Measurements from ENCODE around the gene STK16. TPM values are rescaled to one million over a fixed set of nuclear protein-coding genes. Genes with fewer than 3 reads are reported as not detected.
A peak's percentile ranks its signal among the peaks of the same experiment; 100 is the strongest.
"Not testable (repeated sequence)": the region's sequence is repeated elsewhere in the genome, so short reads cannot be mapped to it uniquely, and the experiment has no call there.

STK16 gene
- total and polyA plus RNA-seq, 8 donors, result 14.7 to 28.4 (median 17.1) TPM

DNA sequence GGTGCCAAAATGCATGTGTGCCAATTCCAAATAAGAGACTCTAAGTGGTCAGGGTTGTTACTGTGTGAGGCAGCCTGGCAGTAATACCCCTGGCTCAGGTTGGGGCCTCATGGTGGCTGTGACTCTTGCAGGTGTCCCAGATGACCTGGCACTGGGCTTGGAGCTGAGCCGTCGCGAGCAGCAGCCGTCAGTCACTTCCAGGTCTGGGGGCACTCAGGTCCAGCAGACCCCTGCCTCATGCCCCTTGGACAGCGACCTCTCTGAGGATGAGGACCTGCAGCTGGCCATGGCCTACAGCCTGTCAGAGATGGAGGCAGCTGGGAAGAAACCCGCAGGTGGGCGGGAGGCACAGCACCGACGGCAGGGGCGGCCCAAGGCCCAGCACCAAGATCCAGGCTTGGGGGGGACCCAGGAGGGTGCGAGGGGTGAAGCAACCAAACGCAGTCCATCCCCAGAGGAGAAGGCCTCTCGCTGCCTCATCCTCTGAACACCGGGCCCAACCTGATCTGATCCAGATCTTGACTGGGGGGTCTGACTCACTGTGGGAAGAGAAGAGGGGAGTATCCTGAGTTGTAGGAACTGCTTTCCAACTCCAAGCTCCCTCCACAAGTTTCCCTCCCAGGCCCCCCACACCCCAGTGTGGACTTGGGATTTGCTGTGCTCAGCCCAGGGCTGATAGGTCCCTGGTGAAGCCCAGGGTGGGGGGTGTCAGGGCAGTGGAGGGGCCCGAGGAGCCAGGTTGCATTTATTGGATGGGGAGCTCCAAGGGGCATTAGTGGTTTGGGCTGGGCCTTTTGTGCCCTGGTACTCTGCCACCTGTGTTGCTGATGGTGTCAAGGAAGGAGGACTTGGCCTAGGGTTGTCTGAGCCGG, 39.5 kb downstream of the STK16 start:
- TF ChIP-seq, protein P1, sequence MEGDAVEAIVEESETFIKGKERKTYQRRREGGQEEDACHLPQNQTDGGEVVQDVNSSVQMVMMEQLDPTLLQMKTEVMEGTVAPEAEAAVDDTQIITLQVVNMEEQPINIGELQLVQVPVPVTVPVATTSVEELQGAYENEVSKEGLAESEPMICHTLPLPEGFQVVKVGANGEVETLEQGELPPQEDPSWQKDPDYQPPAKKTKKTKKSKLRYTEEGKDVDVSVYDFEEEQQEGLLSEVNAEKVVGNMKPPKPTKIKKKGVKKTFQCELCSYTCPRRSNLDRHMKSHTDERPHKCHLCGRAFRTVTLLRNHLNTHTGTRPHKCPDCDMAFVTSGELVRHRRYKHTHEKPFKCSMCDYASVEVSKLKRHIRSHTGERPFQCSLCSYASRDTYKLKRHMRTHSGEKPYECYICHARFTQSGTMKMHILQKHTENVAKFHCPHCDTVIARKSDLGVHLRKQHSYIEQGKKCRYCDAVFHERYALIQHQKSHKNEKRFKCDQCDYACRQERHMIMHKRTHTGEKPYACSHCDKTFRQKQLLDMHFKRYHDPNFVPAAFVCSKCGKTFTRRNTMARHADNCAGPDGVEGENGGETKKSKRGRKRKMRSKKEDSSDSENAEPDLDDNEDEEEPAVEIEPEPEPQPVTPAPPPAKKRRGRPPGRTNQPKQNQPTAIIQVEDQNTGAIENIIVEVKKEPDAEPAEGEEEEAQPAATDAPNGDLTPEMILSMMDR (IDR thresholded peaks at IDR 0.05), result no peak
- Histone ChIP-seq H3K9me3 (no peaks in the 10 kb centered on the region), H3K36me3 (peaks cover 0 to 34% (median 0%) of the 10 kb centered on the region in 3 donors), H3K27ac (no peak overlapping the region), H3K4me1 (peaks cover 0 to 8% (median 0%) of the 10 kb centered on the region in 3 donors), H3K4me3 (no peak overlapping the region), H3K27me3 (no peaks in the 10 kb centered on the region)
- intact Hi-C loops (cut with DNase I), result no loop called here
- ATAC-seq (no peak), FAIRE-seq (no peak), DNase-seq (no peak)
- 90 to 93% methylated on average over 16 of the region's 16 CpGs for WGBS, 2 donors

DNA sequence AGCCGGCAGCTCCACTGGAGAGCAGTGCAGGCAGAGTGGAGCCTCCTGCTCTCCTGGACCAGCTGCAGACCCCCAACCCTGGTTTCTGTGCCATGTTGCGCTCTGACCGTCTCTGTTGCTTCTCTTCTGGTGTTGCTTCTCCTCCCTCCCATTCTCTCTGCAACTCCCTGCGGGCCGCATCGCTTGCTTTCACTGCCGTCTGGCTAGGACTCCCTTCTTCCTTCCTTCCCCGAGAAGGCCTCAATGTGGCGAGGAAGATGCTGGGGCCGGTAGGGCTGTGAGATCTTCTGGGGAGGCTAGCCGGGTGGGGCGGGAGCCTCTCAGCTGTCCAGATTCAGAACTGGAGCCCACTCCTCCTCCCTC, 40.1 kb downstream of the STK16 start:
- TF ChIP-seq, protein P1 (IDR thresholded peaks at IDR 0.05), result no peak
- Histone ChIP-seq H3K9me3 (no peaks in the 10 kb centered on the region), H3K4me1 (peaks cover 0 to 4% (median 0%) of the 10 kb centered on the region in 3 donors), H3K27me3 (no peaks in the 10 kb centered on the region), H3K4me3 (no peak overlapping the region), H3K36me3 (peaks cover 0 to 34% (median 0%) of the 10 kb centered on the region in 3 donors), H3K27ac (no peak overlapping the region)
- DNase-seq (no peak), FAIRE-seq (no peak), ATAC-seq (no peak)
- 92 to 93% methylated on average over 12 of the region's 12 CpGs for whole genome bisulfite sequencing, 2 donors
- intact Hi-C loops (cut with DNase I), result no loop called here

DNA sequence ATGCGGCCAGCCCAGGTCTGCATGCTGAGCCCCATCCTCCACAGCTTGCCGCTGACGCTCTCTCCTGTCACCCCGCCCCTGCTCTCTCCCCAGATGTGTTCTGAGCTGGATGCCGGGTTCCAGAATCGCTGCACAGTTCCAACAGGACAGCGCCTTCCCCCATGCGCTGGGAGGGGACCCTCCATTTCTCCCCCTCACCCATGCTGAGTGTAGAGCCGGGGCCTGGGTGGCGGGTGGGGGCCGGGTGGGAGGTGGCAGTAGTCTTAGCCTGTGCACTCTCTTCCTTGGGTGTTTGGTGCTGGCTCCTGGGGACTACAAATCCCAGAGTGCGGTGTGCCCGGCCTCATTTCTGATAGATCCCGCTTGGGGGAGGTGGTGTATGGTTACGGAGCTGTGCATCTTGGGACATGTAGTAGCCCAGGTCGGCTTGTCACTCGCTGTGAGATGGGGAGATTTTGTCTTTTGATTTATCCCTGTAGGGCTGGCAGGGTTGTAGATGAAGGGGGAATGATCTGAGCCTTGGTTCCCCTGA, 40.7 kb downstream of the STK16 start:
- ATAC-seq (peak in 3 of 4 donors; percentile 35 to 50 (median 40)), DNase-seq (no peak), FAIRE-seq (no peak)
- intact Hi-C loops (cut with DNase I), result no loop called here
- no peak overlapping the region for H3K4me3 ChIP-seq
- TF ChIP-seq, protein P1 (IDR thresholded peaks at IDR 0.05), result no peak
- H3K4me1 ChIP-seq, result no peaks in the 10 kb centered on the region
- no peak overlapping the region for H3K27ac ChIP-seq
- H3K36me3 ChIP-seq, result peaks cover 0 to 34% (median 0%) of the 10 kb centered on the region in 3 donors
- no peaks in the 10 kb centered on the region for H3K9me3 ChIP-seq
- no peaks in the 10 kb centered on the region for H3K27me3 ChIP-seq
- WGBS, 2 donors, result 82 to 89% methylated on average over 17 of the region's 17 CpGs

DNA sequence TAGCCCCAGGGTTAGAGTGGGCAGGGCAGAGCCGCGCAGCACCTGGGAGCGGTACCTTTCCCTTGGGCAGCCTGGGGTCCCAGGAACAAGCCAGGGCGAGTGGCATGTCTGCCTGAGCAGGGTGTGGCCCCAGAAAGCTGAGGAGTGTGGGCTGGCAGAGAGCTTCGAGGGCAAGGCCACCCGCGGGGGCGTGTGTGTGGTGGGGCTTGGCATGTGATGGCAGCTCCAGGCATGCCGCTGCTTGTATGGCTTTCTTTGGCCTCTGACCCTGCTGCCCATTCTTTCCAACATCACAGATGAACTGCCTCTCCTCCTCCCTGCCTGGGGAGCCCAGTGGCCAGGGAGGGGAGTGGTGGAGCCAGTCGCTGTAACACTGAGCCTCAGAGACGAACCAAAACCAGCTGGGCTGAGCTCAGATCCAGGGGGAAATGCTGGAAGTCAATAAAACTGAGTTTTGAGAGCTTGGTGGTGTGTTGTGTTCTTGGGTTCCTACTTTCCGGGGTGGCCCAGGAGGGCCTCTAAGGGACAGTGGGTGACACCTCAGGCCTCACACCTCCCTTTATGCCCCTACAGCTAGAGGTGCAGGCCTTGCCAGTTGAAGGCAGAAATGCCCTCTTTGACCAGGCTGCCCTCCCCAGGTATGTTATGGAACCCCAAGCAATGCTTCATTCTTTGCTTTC, 41.3 kb downstream of the STK16 start:
- no peaks in the 10 kb centered on the region for H3K9me3 ChIP-seq
- intact Hi-C loops (cut with DNase I), result no loop called here
- DNase-seq, result no peak
- 75 to 85% methylated on average over 11 to 12 of the region's 12 CpGs for WGBS, 2 donors
- H3K4me3 ChIP-seq, result no peak overlapping the region
- no peaks in the 10 kb centered on the region for H3K27me3 ChIP-seq
- peaks cover 0 to 34% (median 0%) of the 10 kb centered on the region in 3 donors for H3K36me3 ChIP-seq
- H3K4me1 ChIP-seq, result no peaks in the 10 kb centered on the region
- no peak overlapping the region for H3K27ac ChIP-seq
- no peak for FAIRE-seq
- peak in 2 of 4 donors; percentile 3 to 6 for ATAC-seq
- TF ChIP-seq, protein P1 (IDR thresholded peaks at IDR 0.05), result no peak

DNA sequence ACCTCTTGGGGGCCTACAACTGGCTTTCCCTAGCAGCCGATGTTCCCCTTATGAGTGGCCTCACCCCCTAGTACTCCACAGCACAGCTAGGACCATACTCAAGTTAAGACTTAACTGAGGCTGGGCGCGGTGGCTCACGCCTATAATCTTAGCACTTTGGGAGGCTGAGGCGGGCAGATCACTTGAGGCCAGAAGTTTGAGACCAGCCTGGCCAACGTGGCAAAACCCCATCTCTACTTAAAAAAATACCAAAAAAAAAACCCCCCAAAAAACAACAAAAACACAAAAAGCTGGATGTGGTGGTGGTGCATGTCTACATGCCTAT, 41.8 kb downstream of the STK16 start:
- ATAC-seq; intact Hi-C loops (cut with DNase I); H3K4me3 ChIP-seq; FAIRE-seq; H3K27me3 ChIP-seq; H3K9me3 ChIP-seq; H3K4me1 ChIP-seq; H3K27ac ChIP-seq; DNase-seq: not testable (repeated sequence)
- WGBS, 2 donors, result 86 to 89% methylated on average over 6 of the region's 6 CpGs
- peaks cover 0 to 29% (median 0%) of the 10 kb centered on the region in 3 donors for H3K36me3 ChIP-seq

Measured in pancreas (tissue), 10 donors.